Measurements from ENCODE around the gene SLC16A10.
"Not testable (repeated sequence)": the region's sequence is repeated elsewhere in the genome, so short reads cannot be mapped to it uniquely, and the experiment has no call there.

Gene SLC16A10

GRCh38 chr6:111087106-111087835 lies at the start of gene SLC16A10:
Gene SLC16A10, plus strand, starts transcription at chr6:111087503. Its CDS starts 250 bp downstream, at chr6:111087753.
- no peak for DNase-seq

- DNase-seq: no peak
Observed at GRCh38 chr6:111038534-111039252, 48.6 kb upstream of the SLC16A10 start.

- DNase-seq: no peak
Observed at GRCh38 chr6:111041917-111042316, 45.4 kb upstream of the SLC16A10 start.

- no peak for DNase-seq
Observed at GRCh38 chr6:111047244-111047643, 40.1 kb upstream of the SLC16A10 start.

- no peak for DNase-seq
Observed at GRCh38 chr6:111050261-111051023, 36.9 kb upstream of the SLC16A10 start.

- no peak for DNase-seq
Observed at GRCh38 chr6:111052171-111052570, 35.1 kb upstream of the SLC16A10 start.

- no peak for DNase-seq
Observed at GRCh38 chr6:111057074-111057752, 30.1 kb upstream of the SLC16A10 start.

GRCh38 chr6:111061508-111061907 lies 25.8 kb upstream of the SLC16A10 start:
- DNase-seq: no peak

- DNase-seq: not testable (repeated sequence)
Observed at GRCh38 chr6:111061985-111062384, 25.3 kb upstream of the SLC16A10 start.

- DNase-seq: not testable (repeated sequence)
Observed at GRCh38 chr6:111062860-111063259, 24.4 kb upstream of the SLC16A10 start.

GRCh38 chr6:111068109-111068865 lies 19.0 kb upstream of the SLC16A10 start:
- DNase-seq: no peak

- no peak for DNase-seq
Observed at GRCh38 chr6:111068866-111069234, 18.5 kb upstream of the SLC16A10 start.

- no peak for DNase-seq
Observed at GRCh38 chr6:111069382-111070104, 17.8 kb upstream of the SLC16A10 start.

- DNase-seq: no peak
Observed at GRCh38 chr6:111070105-111071005, 16.9 kb upstream of the SLC16A10 start.

- DNase-seq: no peak
Observed at GRCh38 chr6:111072801-111073360, 14.4 kb upstream of the SLC16A10 start.

GRCh38 chr6:111074311-111074710 lies 13.0 kb upstream of the SLC16A10 start:
- no peak for DNase-seq

GRCh38 chr6:111076024-111076695 lies 11.1 kb upstream of the SLC16A10 start:
- DNase-seq: no peak

GRCh38 chr6:111080698-111081097 lies 6.6 kb upstream of the SLC16A10 start:
- DNase-seq: no peak

GRCh38 chr6:111086685-111087084 lies 618 bp upstream of the SLC16A10 start:
- no peak for DNase-seq

Data from NK-92 treated with Interleukin-12 subunit alpha and Interleukin-12 subunit beta, amount 100 ng/mL, for 24 hours (cell line).